T-helper 2 cell treated with Interferon-gamma antibody and Interleukin-4, amounts not matched to agents 5 μg/mL and 100 μg/mL, for 36 hours (primary cell): ENCODE results near the gene NPY2R.

Experiments
- DNase-seq: peaks from one replicate; pipeline ENCODE4 v3.0.0; 2021; ENCODE audit warnings: low spot score
- H3K27ac Mint-ChIP-seq: one replicate; pipeline ENCODE4 v1.8.0; 2021; ENCODE audit warnings: mild to moderate bottlenecking, mixed read lengths
- H3K27me3 Mint-ChIP-seq: one replicate; pipeline ENCODE4 v1.8.0; 2021; ENCODE audit warnings: low read depth, mixed read lengths
- H3K36me3 Mint-ChIP-seq: one replicate; pipeline ENCODE4 v1.8.0; 2021; ENCODE audit warnings: low read depth, mixed read lengths
- H3K4me1 Mint-ChIP-seq: one replicate; pipeline ENCODE4 v1.8.0; 2021; ENCODE audit warnings: low read depth, mixed read lengths
- H3K4me3 Mint-ChIP-seq: one replicate; pipeline ENCODE4 v1.8.0; 2022; ENCODE audit warnings: mild to moderate bottlenecking, moderate library complexity, mixed read lengths
- H3K9me3 Mint-ChIP-seq: one replicate; pipeline ENCODE4 v1.8.0; 2021; ENCODE audit warnings: mixed read lengths

The NPY2R gene

DNA sequence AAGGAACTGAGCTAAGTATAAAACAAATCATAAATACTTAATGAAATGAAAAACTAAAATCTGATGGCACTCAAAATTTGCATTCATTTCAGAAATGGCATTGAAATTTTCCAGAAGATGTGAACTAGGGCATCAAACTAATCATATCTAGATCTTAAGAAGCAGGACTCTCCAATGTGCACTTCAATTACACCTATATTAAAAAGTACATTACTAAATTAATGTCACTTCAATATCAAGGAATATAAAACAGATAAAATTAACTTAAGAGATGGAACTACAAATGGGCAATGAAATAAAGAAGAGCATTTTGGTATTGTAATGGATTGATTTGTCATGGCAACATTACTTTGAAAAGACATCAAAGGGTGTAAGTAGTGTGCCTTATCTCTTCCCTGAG is 20.3 kb downstream of the NPY2R start:
- H3K27ac Mint-ChIP-seq = no peak overlapping the region
- H3K4me1 Mint-ChIP-seq = no peaks in the 10 kb centered on the region
- no peaks in the 10 kb centered on the region for H3K27me3 Mint-ChIP-seq
- no peak for DNase-seq
- no peak overlapping the region for H3K4me3 Mint-ChIP-seq
- no peaks in the 10 kb centered on the region for H3K36me3 Mint-ChIP-seq
- no peaks in the 10 kb centered on the region for H3K9me3 Mint-ChIP-seq

DNA sequence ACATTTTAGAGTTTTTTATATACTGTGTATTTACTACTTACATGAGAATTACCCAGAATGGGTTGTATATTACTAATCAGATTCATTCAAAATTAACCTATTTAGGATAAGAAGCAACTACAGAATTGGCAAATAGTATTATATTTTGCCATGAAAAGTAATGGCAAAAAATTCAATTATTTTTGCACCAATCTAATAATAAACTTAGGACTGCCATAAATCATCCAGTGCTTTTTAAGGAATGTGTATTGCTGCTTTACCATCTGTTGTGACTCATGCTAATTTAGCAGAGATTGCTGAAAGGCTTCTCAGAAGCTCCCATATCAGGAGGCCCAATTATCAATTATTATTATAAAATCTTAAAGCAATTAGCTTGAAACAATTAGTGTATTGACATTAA is 24.0 kb downstream of the NPY2R start:
- no peaks in the 10 kb centered on the region for H3K27me3 Mint-ChIP-seq

DNA sequence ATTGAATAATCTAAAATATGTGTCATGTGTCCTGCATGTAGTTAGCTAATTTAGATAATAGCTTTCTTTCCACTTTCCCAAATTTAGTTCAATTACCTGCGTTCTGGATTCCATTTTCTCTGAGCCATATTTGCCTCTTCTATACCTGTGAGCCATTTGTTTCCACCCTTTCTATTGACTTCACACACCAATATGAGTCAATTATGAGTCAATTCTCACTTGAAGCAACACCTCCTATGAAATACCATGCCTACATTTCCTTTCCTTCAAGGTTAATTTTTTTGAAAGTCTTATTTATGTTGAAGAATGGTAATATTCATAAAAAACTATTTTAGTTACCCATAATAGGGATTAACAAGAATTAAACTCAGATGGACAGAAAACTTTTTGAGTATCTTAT is 25.8 kb downstream of the NPY2R start:
- H3K4me3 Mint-ChIP-seq = no peak overlapping the region
- no peak overlapping the region for H3K27ac Mint-ChIP-seq
- H3K4me1 Mint-ChIP-seq = no peaks in the 10 kb centered on the region
- no peak for DNase-seq
- no peaks in the 10 kb centered on the region for H3K9me3 Mint-ChIP-seq
- no peaks in the 10 kb centered on the region for H3K36me3 Mint-ChIP-seq
- no peaks in the 10 kb centered on the region for H3K27me3 Mint-ChIP-seq

More for the DNA sequence above, 24.0 kb downstream of the NPY2R start:
- Mint-ChIP-seq H3K9me3 (no peaks in the 10 kb centered on the region), H3K27ac (no peak overlapping the region), H3K4me3 (no peak overlapping the region), H3K36me3 (no peaks in the 10 kb centered on the region), H3K4me1 (no peaks in the 10 kb centered on the region)
- no peak for DNase-seq

DNA sequence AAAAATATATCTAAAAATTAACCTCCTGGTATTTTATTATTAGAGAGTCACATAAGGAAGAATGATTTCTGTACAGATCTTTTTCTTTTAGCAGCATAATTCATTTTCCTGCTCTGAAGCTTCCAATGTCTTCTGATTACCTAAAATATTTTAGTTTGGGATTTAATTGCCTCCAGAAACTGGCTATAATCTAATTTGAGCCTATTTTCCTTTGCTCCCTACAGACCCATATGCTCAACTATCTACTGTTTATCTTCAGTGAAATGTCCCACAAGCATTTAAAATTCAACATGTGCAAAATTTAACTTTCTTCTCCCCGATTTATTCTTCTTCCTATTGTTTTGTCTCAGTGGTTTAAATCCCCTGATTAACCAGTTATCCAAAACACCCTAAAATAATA is 29.1 kb downstream of the NPY2R start:
- Mint-ChIP-seq H3K4me1 (no peaks in the 10 kb centered on the region), H3K4me3 (no peak overlapping the region), H3K9me3 (no peaks in the 10 kb centered on the region), H3K36me3 (no peaks in the 10 kb centered on the region), H3K27me3 (no peaks in the 10 kb centered on the region), H3K27ac (no peak overlapping the region)
- no peak for DNase-seq

DNA sequence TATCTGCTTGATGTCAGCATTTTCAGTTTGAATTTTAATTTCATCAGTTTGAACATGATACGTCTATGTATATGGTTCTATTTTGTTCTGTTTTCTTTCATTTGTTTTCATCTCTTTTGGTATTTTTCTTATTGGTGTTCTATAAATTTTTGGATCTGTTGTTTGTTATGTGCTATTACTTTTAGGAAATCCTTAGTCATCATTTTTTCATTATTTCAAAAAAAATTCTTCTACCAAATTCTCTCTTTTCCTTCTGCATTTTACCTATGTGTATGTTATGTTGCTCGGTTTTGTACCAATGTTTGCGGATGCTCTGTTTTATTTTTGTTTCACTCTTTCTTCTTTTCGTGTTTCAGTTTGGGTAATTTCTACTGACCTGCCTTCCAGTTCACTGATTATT is 32.8 kb downstream of the NPY2R start:
- Mint-ChIP-seq H3K27me3 (no peaks in the 10 kb centered on the region), H3K4me1 (no peaks in the 10 kb centered on the region), H3K27ac (no peak overlapping the region), H3K9me3 (no peaks in the 10 kb centered on the region), H3K36me3 (no peaks in the 10 kb centered on the region), H3K4me3 (no peak overlapping the region)
- no peak for DNase-seq

GRCh38 chr4:155241664-155242063 is 33.2 kb downstream of the NPY2R start:
- Mint-ChIP-seq H3K27me3 (no peaks in the 10 kb centered on the region), H3K4me1 (no peaks in the 10 kb centered on the region), H3K27ac (no peak overlapping the region), H3K9me3 (no peaks in the 10 kb centered on the region), H3K36me3 (no peaks in the 10 kb centered on the region), H3K4me3 (no peak overlapping the region)
- no peak for DNase-seq

DNA sequence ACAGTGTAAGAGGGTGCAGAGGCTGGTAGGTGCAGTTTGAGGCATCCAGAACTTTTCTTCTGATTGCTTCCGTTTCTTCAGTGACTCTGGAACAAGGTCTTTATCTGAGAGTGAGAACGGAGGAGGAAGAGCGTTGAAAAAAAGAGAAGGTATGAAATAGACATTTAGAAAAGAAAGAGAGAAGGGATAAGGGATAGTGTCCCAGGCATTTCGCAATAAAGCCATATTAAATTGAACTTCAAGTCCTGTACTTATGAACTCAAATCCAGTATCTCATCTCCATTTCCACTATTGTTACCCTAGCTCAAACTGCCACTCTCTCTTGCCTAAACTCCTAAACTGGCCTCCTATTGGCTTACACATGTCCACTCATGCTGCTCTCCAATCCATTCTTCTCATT is 36.7 kb downstream of the NPY2R start:
- Mint-ChIP-seq H3K9me3 (no peaks in the 10 kb centered on the region), H3K36me3 (no peaks in the 10 kb centered on the region)

GRCh38 chr4:155248002-155248896 is 39.8 kb downstream of the NPY2R start:
- no peak overlapping the region for H3K4me3 Mint-ChIP-seq
- H3K4me1 Mint-ChIP-seq = no peaks in the 10 kb centered on the region
- no peaks in the 10 kb centered on the region for H3K27me3 Mint-ChIP-seq
- no peaks in the 10 kb centered on the region for H3K9me3 Mint-ChIP-seq
- no peaks in the 10 kb centered on the region for H3K36me3 Mint-ChIP-seq
- DNase-seq = no peak
- no peak overlapping the region for H3K27ac Mint-ChIP-seq

More for the DNA sequence above, 36.7 kb downstream of the NPY2R start:
- Mint-ChIP-seq H3K27me3 (no peaks in the 10 kb centered on the region), H3K4me3 (no peak overlapping the region), H3K27ac (no peak overlapping the region), H3K4me1 (no peaks in the 10 kb centered on the region)
- DNase-seq = no peak

GRCh38 chr4:155249016-155249566 is 40.7 kb downstream of the NPY2R start:
- H3K4me3 Mint-ChIP-seq = no peak overlapping the region
- DNase-seq = no peak
- H3K4me1 Mint-ChIP-seq = no peaks in the 10 kb centered on the region
- no peaks in the 10 kb centered on the region for H3K27me3 Mint-ChIP-seq
- H3K9me3 Mint-ChIP-seq = no peaks in the 10 kb centered on the region
- no peak overlapping the region for H3K27ac Mint-ChIP-seq
- no peaks in the 10 kb centered on the region for H3K36me3 Mint-ChIP-seq

DNA sequence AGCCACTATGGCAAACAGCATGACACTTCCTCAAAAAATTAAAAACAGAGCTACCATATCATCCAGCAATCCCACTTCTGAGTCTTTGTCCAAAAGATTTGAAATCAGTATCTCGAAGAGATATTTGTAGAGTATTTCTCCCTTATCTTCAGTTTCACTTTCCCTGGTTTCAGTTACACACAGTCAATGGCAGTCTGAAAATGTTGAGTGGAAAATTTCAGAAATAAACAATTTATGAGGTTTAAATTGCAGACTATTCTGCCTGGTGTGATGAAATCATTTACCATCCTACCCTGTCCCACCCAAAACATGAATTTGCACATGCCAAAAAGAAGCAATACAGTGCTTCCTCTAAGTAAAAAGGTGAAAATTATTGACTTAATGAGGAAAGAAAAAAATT is 43.9 kb downstream of the NPY2R start:
- Mint-ChIP-seq H3K4me3 (no peak overlapping the region), H3K36me3 (no peaks in the 10 kb centered on the region), H3K9me3 (no peaks in the 10 kb centered on the region), H3K4me1 (no peaks in the 10 kb centered on the region), H3K27ac (no peak overlapping the region), H3K27me3 (no peaks in the 10 kb centered on the region)
- no peak for DNase-seq

GRCh38 chr4:155263480-155263879 is 55.0 kb downstream of the NPY2R start:
- Mint-ChIP-seq H3K4me1 (no peaks in the 10 kb centered on the region), H3K36me3 (no peaks in the 10 kb centered on the region), H3K27ac (no peak overlapping the region), H3K27me3 (no peaks in the 10 kb centered on the region), H3K9me3 (no peaks in the 10 kb centered on the region), H3K4me3 (no peak overlapping the region)
- DNase-seq = no peak

- Mint-ChIP-seq H3K4me1 (no peaks in the 10 kb centered on the region), H3K27me3 (no peaks in the 10 kb centered on the region), H3K36me3 (no peaks in the 10 kb centered on the region), H3K9me3 (no peaks in the 10 kb centered on the region), H3K4me3 (no peak overlapping the region), H3K27ac (no peak overlapping the region)
- no peak for DNase-seq
Measured at GRCh38 chr4:155265113-155265512, 56.7 kb downstream of the NPY2R start.
